ENCODE data around the gene STPG4.
"Not testable (repeated sequence)": the region's sequence is repeated elsewhere in the genome, so short reads cannot be mapped to it uniquely, and the experiment has no call there.

STPG4 gene

GRCh38 chr2:47124740-47125139 lies 30.4 kb downstream of the STPG4 start:
- not testable (repeated sequence) for DNase-seq

- not testable (repeated sequence) for DNase-seq
Measured at GRCh38 chr2:47120424-47120823, 34.7 kb downstream of the STPG4 start.

GRCh38 chr2:47119001-47119400 lies 36.1 kb downstream of the STPG4 start:
- DNase-seq, result no peak

GRCh38 chr2:47118581-47118980 lies 36.5 kb downstream of the STPG4 start:
- DNase-seq, result no peak

- no peak for DNase-seq
Measured at GRCh38 chr2:47112665-47113435, 42.3 kb downstream of the STPG4 start.

- DNase-seq, result no peak
Measured at GRCh38 chr2:47109680-47110079, 45.4 kb downstream of the STPG4 start.

GRCh38 chr2:47109007-47109375 lies 46.1 kb downstream of the STPG4 start:
- no peak for DNase-seq

GRCh38 chr2:47108267-47109006 lies 46.7 kb downstream of the STPG4 start:
- not testable (repeated sequence) for DNase-seq

GRCh38 chr2:47107201-47107600 lies 47.9 kb downstream of the STPG4 start:
- DNase-seq, result not testable (repeated sequence)

- not testable (repeated sequence) for DNase-seq
Measured at GRCh38 chr2:47106231-47106630, 48.9 kb downstream of the STPG4 start.

GRCh38 chr2:47099712-47100111 lies 55.4 kb downstream of the STPG4 start:
- DNase-seq, result not testable (repeated sequence)

GRCh38 chr2:47098953-47099352 lies 56.2 kb downstream of the STPG4 start:
- no peak for DNase-seq

GRCh38 chr2:47097563-47097962 lies 57.5 kb downstream of the STPG4 start:
- DNase-seq, result no peak

GRCh38 chr2:47096451-47096850 lies 58.7 kb downstream of the STPG4 start:
- no peak for DNase-seq

- no peak for DNase-seq
Measured at GRCh38 chr2:47095349-47096020, 59.6 kb downstream of the STPG4 start.

GRCh38 chr2:47094511-47095142 lies 60.5 kb downstream of the STPG4 start:
- DNase-seq, result no peak

- no peak for DNase-seq
Measured at GRCh38 chr2:47093626-47094025, 61.5 kb downstream of the STPG4 start.

GRCh38 chr2:47092465-47092864 lies 62.6 kb downstream of the STPG4 start:
- DNase-seq, result no peak

GRCh38 chr2:47091118-47091517 lies 64.0 kb downstream of the STPG4 start:
- DNase-seq, result no peak

- no peak for DNase-seq
Measured at GRCh38 chr2:47089083-47089464, 66.0 kb downstream of the STPG4 start.

- DNase-seq, result no peak
Measured at GRCh38 chr2:47088371-47089082, 66.6 kb downstream of the STPG4 start.

- no peak for DNase-seq
Measured at GRCh38 chr2:47087051-47087450, 68.1 kb downstream of the STPG4 start.

- DNase-seq, result no peak
Measured at GRCh38 chr2:47086571-47086970, 68.5 kb downstream of the STPG4 start.
